Measurements from ENCODE around the gene ZNF831.

- TF ChIP-seq CTCF (IDR thresholded peaks at IDR 0.05 in 2 of 3, conservative IDR thresholded peaks at IDR 0.05 in 1 of 3; ENCODE audit: borderline replicate concordance in 1 of 3, insufficient read depth in 1 of 3, low read depth in 2 of 3, low read length in 2 of 3) (no peak), TCF7L2 (IDR thresholded peaks at IDR 0.05; ENCODE audit: borderline replicate concordance, extremely low read depth, insufficient read depth, insufficient read length) (no peak), CEBPB (IDR thresholded peaks at IDR 0.05; ENCODE audit: low read depth) (no peak)
These were observed at the start of gene ZNF831 for GRCh38 chr20:59163631-59164530.
